GM18511 (cell line): ENCODE measurements around the gene MDK.

Experiments
- ATAC-seq: cut with Tn5 transposase; IDR thresholded peaks from one replicate; pipeline ENCODE4 v1.9.1; 2021; ENCODE audit warnings: mild to moderate bottlenecking, moderate library complexity; ENCODE audit not compliant: unreplicated experiment

Gene MDK, protein sequence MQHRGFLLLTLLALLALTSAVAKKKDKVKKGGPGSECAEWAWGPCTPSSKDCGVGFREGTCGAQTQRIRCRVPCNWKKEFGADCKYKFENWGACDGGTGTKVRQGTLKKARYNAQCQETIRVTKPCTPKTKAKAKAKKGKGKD

DNA sequence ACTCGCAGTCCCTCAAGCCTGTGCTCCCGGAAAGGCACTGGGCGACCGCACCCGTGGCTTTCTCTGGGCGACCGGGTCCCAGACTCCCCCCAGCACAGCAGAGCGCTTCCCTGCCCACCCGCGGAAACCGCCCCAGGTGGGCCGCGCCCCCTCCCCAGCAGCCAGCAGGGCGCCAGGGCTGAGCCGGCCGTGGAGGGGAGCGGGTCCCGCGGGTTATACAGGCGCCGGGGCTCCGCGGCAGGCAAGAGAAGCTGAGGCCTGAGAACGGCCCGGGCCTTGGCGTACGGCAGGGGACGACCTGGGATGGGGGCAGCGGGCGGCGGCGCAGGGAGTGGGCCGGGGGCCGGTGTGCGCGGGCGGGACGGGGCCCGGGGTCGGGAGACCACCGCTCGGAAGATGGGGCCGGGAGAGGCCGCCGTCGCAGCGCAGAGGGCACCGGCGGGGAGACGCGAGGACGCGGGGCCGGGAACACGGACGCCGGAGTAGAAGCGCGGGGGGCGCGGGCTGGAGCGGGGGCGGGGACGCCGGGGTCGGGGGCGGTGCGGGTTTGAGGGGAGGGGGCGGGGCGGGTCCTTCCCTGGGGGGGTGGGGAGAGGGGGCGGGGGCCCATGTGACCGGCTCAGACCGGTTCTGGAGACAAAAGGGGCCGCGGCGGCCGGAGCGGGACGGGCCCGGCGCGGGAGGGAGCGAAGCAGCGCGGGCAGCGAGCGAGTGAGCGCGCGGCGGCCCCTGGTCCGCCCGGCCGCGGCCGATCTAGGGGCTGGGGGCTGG is at the start of gene MDK:
Gene MDK, plus strand, starts transcription at position 622 of the 771 bp plus-strand sequence. CDS start 389 bp downstream, outside the sequence.
- peak; percentile 34 for ATAC-seq

DNA sequence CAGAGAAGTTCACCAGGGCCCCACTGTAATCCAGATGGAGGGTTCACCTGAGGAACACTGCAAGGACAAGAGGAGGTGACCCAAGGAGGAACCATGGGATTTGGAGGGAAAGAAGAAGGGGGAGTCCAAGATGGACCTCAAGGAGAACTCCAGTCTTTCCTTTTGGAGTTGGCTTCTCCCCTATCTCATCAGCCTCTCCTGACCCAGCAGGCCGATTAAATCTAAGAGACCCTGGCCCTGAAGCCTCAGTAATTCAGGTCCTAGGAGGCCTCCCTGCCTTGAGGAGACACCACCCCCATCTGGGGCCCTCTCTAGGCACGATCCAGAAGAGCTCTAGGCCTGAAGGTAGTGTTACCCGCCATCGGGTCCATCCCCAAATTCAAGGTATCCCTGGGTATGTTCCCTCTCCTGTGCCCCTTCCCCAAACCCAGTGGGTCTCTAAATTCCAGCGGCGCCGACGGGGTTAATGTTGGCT is 49.3 kb upstream of the MDK start:
- no peak for ATAC-seq

DNA sequence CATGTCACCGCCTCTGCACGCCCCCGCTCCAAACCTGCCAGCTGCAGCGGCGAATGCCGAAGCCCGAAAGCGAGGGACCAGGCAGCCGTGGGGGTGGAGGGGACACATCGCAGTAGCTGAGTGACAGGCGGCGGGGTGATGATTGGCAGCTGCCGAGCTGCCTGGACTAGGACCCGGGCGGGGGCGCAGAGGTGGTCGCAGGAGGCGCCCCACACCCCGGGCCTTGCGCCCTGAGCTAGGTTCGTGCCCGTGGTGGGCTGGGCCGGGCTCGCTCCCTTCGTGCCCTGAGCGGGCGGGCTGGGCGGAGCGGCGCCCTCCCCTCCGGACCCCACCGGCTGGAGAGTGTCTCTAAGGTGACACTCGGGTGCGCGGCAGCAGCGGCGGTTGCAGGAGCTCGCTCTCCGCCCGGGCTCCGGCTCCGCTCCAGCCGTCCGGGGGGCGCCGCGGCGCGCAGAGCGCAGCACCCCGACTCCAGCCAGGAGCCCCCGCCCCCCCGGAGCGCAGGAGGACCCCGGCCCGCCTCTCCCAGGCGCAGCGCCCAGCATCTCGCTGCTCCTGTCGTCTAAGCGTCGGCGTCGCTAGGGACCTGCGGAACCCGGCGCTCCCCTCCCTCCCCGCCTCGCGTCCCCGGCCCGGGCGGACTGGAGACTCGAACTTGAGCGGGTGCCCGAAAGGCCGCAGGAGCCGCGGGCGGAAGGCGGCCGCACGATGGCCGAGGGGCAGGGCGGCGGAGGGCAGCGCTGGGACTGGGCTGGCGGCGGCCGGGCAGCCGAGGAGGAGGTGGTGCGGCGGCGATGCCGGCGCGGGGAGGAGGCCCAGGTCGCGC is 48.7 kb upstream of the MDK start:
- no peak for ATAC-seq

DNA sequence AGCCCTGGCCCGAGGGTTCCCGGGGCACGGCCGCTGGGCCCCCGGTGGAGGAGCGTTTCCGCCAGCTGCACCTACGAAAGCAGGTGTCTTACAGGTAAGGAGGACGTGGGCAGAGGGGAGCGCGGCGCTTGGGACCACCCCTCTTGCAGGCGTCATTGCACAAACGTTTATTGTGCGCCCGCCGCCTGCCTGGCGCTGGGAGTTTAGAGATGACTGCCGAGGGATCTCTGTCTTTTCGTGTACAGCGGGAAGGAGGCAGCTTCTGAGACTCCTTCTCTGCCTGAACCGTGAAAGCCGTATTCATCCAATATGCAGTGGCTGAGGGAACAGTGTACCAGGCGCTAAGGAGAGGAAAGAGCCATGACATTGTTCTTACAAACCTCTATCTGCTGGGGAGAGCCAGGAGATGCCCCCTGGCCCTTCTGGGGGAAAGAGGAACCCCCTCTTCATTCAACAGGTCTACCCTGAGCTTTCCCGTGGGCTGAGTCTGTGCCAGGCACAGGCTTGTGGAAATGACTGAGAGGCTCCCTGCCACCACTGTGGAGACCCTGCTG is 48.0 kb upstream of the MDK start:
- ATAC-seq: no peak

DNA sequence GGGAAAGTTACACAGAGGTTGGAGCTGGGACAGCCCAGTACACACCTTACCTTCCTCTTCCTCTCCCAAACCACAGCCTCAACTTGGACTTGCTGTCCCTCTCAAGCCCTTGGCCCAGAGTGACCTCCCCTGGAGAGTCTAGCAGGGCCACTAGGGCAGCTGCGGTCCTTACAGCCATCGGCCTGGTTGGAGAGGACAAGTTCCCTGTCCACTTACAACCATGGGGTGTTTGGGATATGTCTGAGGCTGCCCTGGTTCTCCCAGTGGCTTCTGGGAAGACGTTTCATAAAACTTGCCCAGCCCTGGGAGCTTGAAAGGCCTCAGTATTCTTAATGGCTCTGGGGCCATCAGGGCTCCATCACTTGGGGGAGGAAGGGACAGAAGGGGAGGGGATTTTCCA is 47.3 kb upstream of the MDK start:
- ATAC-seq: no peak

DNA sequence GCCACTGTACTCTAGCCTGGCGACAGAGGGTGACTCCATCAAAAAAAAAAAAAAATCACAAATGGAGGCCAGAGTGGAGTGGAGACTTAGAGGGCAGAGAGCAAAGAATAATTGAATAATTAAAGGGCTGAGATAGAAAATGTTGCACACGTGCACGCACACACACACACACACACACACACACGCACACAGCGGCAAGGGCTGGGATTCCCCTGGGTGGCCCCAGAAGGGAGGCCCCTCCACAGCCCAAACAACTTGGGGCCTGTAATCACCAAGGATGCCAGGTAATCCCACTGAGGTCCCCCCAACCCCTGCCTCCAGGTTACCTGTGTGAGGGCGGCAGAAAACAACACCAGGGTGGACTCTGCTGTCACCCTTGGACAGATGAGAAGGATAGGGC is 46.2 kb upstream of the MDK start:
- ATAC-seq: no peak

DNA sequence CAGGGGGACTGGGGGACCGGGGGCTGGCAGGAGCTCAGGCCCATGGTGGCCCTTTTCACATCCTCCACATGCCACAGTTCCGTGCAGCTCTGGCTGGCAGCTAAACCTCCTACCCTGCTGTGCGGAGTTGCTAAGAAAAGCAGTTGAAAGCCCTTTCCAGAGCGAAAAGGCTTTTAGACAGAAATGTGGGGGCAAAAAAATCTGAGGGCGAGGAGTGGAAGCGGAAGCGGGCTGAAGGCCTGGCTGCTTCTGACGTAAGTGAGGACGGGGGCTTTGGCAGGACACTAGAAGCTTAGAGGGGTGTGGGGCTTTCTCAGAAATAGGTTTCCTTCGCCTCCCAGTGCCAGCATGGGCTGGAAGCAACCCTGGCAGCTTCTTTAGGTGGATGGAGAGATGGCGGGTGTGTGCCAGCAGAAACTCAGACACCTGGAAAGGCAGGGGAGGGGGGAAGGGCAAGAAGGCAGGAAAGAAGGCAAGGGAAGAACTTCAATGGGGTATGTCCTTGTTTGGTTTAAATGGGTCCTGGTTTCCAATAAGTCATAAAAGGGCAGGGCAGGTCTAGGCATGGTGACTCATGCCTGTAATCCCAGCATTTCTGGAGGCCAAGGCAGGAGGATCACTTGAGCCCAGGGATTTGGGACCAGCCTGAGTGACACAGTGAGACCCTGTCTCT is 45.4 kb upstream of the MDK start:
- no peak for ATAC-seq

DNA sequence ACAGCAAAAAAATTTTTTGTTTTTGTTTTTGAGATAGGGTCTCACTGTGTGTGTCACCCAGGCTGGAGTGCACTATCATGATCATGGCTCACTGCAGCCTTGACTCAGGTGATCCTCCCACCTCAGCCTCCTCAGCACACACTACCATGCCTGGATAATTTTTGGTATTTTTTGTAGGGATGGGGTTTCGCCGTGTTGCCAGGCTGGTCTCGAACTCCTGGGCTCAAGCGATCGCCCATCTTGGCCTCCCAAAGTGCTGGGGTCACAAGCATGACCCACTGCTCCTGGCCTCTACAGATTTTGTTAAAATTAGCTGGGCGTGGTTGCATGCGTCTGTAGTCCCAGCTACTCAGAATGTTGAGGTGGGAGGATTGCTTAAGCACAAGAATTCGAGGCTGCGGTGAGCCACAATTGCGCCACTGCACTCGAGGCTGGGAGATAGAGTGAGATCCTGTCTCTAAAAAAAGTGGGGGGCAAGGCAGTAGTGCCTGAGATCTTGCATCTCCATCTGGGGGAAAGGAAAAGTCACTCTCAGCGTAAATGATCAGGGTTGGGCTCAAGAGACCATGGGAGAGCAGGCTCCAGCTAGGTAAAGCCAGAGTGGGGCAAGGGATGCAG is 44.8 kb upstream of the MDK start:
- ATAC-seq: no peak

DNA sequence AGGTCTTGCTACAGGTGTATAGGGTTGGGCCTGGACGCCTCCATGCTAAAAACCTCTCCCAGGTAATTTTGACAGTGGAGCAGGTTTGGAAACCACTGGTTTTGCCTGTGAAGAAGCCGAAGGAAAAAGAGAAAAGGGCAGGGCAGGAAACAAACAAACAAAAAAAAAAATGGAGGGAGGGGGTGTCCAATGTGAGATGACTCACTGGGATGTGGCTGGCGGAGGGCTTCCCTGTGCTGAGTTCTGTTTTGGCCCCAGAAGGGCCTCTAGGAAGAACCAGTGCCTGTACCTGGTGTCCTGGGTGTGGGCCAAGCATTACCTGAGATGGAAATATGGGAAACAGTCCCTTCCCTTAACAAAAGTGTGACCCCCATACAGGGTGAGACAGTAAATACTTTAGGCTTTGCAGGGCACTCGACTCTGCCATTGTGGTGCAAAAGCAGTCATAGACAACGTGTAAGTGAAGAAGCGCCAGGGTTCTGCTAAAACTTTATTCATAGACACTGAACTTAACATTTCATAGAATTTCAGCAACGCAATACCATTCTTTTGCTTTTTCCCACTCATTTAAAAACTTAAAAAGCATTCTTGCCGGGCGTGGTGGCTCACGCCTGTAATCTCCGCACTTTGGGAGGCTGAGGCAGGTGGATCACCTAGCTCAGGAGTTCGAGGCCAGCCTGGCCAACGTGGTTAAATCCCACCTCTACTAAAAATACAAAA is 43.7 kb upstream of the MDK start:
- ATAC-seq: no peak

DNA sequence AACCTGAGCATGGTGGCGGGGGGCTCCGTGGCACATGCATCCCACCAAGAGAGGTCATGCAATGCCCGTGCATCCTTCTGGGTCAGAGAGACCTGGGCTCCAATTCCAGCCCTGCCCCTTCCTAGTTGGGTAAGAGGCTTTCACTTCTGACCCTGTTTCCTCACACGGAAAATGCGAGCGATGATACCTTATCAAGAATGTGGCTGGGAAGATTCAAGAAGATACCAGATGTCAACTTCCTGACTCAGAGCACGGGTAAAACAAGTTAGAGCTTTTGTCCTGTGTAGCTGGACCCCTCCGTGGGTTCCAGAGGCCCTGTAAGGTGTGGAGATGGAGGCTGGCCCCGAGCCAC is 42.9 kb upstream of the MDK start:
- ATAC-seq: no peak

DNA sequence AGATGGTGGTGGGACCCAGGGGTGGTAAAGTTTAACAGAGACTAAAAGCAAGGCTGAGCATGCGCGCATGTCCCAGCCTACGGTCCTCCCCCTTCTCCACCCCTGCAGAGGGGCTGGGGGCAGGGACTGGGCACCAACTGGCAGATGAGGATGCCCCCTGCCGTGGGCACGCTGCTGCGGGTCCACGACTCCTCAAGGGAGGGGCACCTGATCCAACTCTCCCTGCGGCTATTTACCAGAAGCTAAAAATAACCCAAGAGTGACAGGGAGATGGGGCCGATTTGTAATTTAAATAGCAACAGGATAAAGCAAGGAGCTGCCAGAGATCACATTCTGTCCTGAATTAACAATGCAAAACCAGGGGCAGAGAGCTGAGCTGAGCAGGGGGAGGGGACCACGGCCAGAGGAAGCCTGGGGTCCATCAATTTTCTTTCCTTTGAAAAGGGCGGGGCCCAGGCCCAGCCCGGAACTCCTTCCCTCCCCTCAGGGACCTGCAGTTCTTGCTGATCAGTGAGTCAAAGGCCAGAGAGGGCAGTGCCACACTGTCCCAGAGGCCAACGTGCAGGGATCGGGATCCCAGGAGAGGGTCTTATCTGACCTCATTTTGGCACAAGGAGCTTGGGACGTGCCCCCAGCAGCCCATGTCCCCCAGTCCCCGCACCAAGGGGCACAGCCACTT is 42.3 kb upstream of the MDK start:
- ATAC-seq: no peak

DNA sequence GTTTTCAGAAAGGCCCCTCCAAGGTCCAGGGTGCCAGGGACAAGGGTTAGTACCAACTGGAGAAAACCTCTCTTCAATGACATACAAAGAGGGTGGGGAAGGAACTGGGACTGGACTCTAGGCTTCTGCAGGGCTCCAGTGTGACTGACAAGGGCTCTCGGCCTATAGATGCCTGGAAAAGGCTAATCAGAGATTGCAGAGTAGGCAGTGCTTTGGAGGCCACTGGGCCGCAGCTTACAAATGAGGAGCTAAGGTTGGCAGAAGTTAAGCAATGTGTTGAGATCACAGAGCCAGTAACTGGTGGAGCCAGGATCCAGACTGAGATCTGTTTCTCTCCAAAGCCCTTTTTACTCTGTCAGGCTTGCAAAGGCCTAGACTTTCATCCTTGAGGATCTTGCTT is 41.7 kb upstream of the MDK start:
- no peak for ATAC-seq

DNA sequence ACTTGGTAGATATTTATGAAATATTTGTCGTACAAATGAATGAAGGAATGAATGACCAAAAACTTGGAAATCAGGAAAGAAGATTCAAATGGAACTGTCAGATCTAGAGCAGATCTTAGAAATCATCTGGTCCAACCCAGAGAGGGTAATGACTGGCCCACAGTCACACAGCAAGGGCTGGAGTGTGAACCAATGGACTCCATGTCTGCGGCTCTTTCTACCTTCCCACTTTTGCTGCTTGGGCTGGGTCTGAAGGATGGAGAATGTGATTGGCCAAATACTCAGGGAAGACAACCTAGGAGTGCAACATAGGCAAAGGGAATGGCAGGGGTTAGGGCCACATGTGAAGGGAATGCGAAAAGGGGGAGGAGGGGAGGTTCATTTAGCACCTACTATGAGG is 40.0 kb upstream of the MDK start:
- no peak for ATAC-seq

DNA sequence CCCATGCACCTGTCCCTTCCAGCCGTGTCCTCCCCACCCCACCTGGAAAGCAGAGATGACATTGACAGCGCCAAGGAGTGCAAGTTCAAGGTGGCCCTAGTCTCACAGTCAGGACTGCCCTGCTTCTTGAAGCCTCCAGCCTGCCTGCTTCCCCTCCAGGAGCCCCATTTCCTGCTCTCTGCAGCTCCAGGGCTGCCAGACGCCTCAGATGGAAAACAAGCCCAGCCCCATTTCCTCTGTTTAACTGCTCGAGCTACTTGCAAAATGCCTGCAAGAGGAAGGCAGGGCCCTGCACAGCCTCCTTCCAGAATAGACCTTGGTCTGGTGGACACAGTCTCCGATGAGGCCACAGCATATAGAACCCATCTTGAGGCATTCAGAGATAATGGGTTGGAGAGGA is 39.2 kb upstream of the MDK start:
- ATAC-seq: no peak

DNA sequence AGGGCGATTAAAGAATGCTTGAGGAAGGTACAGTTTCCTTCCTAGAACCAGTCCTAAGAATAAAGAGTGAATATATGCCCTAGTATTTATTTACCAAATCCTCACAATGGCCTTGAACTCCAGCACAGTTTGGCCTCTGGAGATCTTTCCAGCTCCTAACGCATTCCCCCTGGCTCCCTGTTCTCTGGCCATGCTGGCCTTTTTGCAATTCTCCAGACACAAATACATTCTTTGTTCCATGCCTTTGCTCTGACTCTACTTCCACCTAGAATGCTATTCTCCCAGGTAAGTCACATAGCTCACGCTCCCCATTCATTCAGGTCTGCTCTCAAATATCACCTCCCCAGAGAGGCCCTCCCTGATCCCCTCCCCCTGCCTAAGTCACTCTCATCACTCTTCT is 37.9 kb upstream of the MDK start:
- no peak for ATAC-seq

DNA sequence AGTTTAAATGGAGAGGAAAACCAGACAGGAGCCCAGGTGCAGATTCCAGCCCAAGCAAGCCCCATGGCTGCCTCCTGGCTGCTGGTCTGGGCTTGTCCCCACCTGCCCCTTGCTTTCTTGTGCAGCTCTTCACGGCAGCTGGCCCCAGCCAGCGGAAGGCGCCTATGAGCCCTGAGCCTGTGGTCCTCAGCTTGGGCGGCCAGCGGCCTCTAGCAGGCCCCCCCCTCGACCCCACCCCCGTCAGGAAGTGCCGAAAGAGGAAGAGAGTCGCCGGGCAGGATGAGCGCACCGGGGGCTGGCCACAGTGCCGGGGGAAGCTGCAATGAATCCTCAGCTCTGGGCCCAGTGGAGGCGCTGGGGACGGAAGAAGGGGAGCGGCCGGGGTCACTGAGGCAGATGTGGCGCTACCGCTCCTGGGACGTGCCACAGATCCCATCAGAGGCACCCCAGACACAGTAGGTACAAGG is 36.3 kb upstream of the MDK start:
- ATAC-seq: no peak

DNA sequence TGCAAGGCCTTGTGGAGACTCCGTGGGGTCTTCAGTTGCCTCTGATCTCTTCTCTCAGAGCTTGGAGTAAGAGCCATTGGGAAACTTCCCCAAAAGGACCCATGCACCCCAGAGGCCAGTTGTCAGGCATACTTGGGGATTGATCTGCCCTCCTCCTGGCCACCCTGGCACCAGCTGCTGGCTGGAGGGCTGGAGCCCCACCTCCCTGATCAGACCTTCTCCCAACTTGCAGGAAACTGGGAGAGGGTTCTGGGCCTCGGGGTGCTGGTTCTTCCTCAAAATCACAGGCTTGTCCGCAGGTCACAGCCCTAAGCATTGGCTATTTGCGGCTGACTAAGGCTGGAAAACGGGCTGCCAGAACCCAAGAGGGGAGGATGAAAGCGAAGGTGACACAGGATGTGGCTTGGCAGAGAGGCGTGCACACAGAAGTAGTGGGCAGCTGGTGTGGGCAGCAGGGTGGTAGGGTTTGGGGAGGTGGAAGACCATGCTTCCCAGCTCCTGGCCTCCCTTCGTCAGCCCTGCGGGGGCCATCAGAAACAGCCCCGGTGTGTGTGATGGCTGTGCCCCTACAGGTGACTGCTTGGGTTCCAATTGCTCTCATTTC is 35.5 kb upstream of the MDK start:
- no peak for ATAC-seq

DNA sequence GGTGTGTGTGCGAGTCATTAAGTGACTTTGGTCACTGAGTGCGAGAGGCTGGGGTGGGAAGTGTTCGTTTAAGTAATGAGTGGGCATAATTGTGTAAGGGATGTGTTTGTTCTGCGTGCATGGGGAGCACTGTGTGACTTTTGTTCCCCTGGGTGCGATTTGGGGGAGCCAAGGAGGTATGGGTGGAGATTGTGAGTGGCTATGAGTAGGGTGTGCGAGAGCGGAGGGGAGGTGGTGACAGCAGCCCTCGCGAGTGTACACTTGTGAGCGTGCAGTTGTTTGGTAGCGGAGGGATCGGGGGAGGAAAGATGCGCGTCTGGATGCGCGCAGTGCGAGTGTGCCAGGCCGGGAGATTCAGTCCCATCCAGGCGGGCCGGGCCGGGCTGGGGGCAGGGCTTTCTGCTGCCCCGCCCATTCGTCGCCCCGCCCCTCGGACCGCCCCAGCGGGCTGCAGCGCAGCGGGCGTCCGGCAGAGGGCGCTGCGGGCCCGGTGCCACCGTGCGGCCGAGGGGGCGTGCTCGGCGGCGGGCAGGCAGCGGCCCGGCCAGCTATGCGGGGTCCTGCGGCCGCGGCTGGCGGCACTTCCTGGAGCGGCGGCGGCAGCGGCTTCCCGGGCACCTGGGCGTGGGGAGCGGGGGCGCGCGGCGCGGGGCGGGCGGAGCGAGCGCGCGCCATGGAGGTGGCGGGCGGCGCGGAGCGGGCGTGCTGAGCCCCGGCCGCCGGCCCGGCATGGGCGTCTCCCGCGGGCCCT is 34.4 kb upstream of the MDK start, which contains the start of gene DGKZ:
Gene DGKZ, plus strand, starts transcription at position 578 of the 751 bp plus-strand sequence. CDS start 197 bp downstream, outside the sequence.
- peak; percentile 65 for ATAC-seq
